ENCODE results near the gene RNU6-1.

Gene RNU6-1

DNA sequence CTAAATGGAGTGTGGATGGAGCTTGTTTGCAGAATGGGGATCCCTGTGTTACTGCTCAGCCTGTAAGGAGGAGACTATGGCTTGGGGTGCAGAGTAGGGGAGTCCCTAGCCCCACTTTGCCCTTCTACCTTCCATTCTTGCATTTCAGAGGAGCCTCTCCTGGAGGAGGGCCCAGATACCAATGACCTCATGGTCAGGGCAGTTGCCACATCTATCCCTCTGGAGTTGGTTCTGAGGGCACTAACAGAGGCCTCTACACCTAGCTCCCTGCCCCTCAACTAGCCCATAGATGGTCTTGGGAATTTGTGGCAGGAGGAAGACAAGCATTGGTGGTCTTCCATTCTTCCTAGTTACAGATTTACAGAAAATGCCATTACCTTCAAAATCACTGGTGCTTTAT is 8.5 kb downstream of the RNU6-1 start:
- CTCF ChIA-PET: interaction anchor here (0.7 to 1.7 kb wide), 10 partner anchors 84 to 968 kb away, joined by 3 to 11 read pairs (median 3); no protein-coding TSS in a partner anchor
- no peak overlapping the region for H3K27ac ChIP-seq (ENCODE audit: extremely low read depth, low read depth, low read length)
- TF ChIP-seq ZNF221 (tag by site-specific recombination; IDR thresholded peaks at IDR 0.05; ENCODE audit: borderline replicate concordance): no peak
- TF ChIP-seq, protein P1, sequence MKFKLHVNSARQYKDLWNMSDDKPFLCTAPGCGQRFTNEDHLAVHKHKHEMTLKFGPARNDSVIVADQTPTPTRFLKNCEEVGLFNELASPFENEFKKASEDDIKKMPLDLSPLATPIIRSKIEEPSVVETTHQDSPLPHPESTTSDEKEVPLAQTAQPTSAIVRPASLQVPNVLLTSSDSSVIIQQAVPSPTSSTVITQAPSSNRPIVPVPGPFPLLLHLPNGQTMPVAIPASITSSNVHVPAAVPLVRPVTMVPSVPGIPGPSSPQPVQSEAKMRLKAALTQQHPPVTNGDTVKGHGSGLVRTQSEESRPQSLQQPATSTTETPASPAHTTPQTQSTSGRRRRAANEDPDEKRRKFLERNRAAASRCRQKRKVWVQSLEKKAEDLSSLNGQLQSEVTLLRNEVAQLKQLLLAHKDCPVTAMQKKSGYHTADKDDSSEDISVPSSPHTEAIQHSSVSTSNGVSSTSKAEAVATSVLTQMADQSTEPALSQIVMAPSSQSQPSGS (tag by site-specific recombination; IDR thresholded peaks at IDR 0.05; ENCODE audit: low read depth): 0 out of 2 replicates have a peak, but pooled peaks have one; percentile 17
- H3K4me3 ChIP-seq (ENCODE audit: low read depth, low read length): no peak overlapping the region
- no peaks in the 10 kb centered on the region; the same call in 1 of the 2 replicates for H3K4me1 ChIP-seq (ENCODE audit: control insufficient read depth, insufficient read depth, low read length)
- no peaks in the 10 kb centered on the region for H3K36me3 ChIP-seq (ENCODE audit: control insufficient read depth in 2 of 2, insufficient read depth in 1 of 2, low read length in 2 of 2)
- POLR2A ChIA-PET: no interaction called here
- H3K9me3 ChIP-seq (ENCODE audit: control insufficient read depth, insufficient read depth, low read depth, low read length): no peaks in the 10 kb centered on the region

DNA sequence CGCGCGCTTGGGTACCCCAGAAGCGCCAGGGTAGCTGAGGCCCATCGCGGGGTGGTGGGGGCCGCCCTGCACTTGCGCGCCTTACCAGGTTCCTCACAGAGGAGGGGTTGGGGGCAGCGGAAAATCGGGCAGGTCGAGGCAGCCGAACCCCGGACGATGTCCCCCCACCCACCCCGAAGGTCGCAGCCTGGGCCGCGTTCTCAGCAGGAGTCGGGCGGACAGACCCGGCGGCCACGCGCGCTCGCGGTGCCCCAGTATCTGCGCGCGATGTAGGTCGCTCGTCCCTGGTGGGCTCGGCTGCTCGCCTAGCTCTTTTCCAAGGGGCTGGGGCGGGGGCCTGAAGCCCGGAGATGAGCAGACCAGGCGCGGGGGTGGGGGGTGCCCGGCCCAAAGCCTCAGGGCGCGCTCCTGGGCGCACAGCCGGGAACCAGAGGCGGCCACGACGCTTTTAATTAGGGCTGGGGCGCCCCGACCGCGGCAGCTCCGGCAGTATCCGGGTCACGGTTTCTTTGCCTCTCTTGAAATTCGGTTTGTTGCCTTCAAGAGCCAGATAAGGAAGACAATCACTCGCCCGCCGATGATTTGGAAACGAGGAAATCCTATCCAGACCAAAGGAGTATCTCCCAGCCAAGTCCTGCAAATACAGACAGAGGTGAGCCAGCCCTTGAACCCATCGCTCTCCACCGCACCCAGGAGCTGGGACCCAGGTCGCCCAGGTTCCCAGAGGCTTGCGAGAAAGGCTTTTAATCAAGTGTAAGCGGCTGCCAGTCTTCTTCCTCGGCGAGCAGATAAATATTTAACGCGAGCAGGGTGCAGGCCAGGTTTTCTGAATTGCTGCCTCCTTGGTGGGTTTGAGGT is 10.0 kb downstream of the RNU6-1 start:
- POLR2A ChIA-PET: no interaction called here
- CTCF ChIA-PET: interaction anchor here (1.2 kb wide), 1 partner anchor 373 kb away, joined by 3 read pairs; no protein-coding TSS in a partner anchor
- H3K4me3 ChIP-seq (ENCODE audit: low read depth, low read length): no peak overlapping the region
- H3K4me1 ChIP-seq (ENCODE audit: control insufficient read depth, insufficient read depth, low read length): peaks cover 1% of the 10 kb centered on the region
- H3K27ac ChIP-seq (ENCODE audit: extremely low read depth, low read depth, low read length): no peak overlapping the region
- no peaks in the 10 kb centered on the region for H3K36me3 ChIP-seq (ENCODE audit: control insufficient read depth in 2 of 2, insufficient read depth in 1 of 2, low read length in 2 of 2)
- no peak for TF ChIP-seq ZNF146 (tag by site-specific recombination; IDR thresholded peaks at IDR 0.05)
- no peaks in the 10 kb centered on the region for H3K9me3 ChIP-seq (ENCODE audit: control insufficient read depth, insufficient read depth, low read depth, low read length)

- TF ChIP-seq SP7 (tag by site-specific recombination; IDR thresholded peaks at IDR 0.05) (no peak), ZNF202 (tag by site-specific recombination; IDR thresholded peaks at IDR 0.05; ENCODE audit: borderline replicate concordance) (0 out of 2 replicates have a peak, but pooled peaks have one; percentile 44)
- Histone ChIP-seq H3K9me3 (ENCODE audit: control insufficient read depth, insufficient read depth, low read depth, low read length) (no peaks in the 10 kb centered on the region), H3K36me3 (ENCODE audit: control insufficient read depth in 2 of 2, insufficient read depth in 1 of 2, low read length in 2 of 2) (no peaks in the 10 kb centered on the region), H3K4me1 (ENCODE audit: control insufficient read depth, insufficient read depth, low read length) (peaks cover 4% of the 10 kb centered on the region), H3K4me3 (ENCODE audit: low read depth, low read length) (no peak overlapping the region), H3K27ac (ENCODE audit: extremely low read depth, low read depth, low read length) (no peak overlapping the region)
- CTCF ChIA-PET: no interaction called here
- POLR2A ChIA-PET: no interaction called here
Observed at GRCh38 chr15:67828969-67829646, 10.7 kb downstream of the RNU6-1 start.

DNA sequence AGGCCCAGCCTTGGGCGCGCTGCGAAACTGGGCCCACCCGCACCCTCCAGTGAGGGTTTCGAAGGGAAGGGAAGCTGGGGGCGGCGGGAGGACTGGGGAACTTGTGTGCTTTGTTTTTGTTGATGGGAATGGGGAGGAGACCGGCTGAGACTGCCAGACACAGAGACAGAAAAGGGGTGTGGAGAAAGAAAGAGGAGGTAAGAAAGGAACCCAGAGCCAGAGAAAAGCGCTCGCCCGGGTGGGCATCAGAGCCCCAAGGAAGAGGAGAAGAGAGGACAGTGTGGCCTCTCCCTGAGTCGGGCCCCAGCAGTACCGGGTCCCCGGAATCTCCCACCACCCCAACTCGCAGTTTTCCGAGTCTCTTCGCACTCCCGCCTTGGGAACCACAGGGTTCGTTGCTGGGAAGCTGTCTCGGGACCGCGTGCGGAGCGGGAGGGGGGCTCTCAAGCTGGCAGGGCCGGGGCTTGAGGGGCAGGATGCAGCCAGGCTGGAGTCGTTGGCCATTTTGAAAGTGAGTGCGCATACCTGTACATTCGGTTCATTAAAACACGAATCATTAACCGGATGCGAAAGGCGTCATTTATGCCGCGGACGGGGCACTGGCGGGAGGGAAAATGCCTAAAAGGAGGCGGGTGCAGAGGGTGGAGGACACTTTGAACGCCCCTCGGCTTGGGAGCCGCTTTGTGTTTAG is 11.4 kb downstream of the RNU6-1 start:
- POLR2A ChIA-PET: no interaction called here
- H3K4me1 ChIP-seq (ENCODE audit: control insufficient read depth, insufficient read depth, low read length): peaks cover 7% of the 10 kb centered on the region
- H3K36me3 ChIP-seq (ENCODE audit: control insufficient read depth in 2 of 2, insufficient read depth in 1 of 2, low read length in 2 of 2): no peaks in the 10 kb centered on the region
- H3K27ac ChIP-seq (ENCODE audit: extremely low read depth, low read depth, low read length): no peak overlapping the region
- CTCF ChIA-PET: interaction anchor here (0.7 kb wide), 2 partner anchors 286 to 432 kb away, joined by 4 read pairs; partner anchors contain the start of gene MAP2K5
- H3K4me3 ChIP-seq (ENCODE audit: low read depth, low read length): no peak overlapping the region
- TF ChIP-seq ZNF426 (tag by site-specific recombination; IDR thresholded peaks at IDR 0.05) (no peak), ZNF114 (tag by site-specific recombination; IDR thresholded peaks at IDR 0.05) (no peak), ZNF48 (tag by site-specific recombination; IDR thresholded peaks at IDR 0.05) (no peak), KLF7 (tag by site-specific recombination; IDR thresholded peaks at IDR 0.05; ENCODE audit: borderline replicate concordance) (no peak), AEBP2 (tag by site-specific recombination; IDR thresholded peaks at IDR 0.05; ENCODE audit: borderline replicate concordance) (no peak)
- TF ChIP-seq, protein P2, sequence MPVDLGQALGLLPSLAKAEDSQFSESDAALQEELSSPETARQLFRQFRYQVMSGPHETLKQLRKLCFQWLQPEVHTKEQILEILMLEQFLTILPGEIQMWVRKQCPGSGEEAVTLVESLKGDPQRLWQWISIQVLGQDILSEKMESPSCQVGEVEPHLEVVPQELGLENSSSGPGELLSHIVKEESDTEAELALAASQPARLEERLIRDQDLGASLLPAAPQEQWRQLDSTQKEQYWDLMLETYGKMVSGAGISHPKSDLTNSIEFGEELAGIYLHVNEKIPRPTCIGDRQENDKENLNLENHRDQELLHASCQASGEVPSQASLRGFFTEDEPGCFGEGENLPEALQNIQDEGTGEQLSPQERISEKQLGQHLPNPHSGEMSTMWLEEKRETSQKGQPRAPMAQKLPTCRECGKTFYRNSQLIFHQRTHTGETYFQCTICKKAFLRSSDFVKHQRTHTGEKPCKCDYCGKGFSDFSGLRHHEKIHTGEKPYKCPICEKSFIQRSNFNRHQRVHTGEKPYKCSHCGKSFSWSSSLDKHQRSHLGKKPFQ (tag by site-specific recombination; IDR thresholded peaks at IDR 0.05): no peak
- TF ChIP-seq, protein P3, sequence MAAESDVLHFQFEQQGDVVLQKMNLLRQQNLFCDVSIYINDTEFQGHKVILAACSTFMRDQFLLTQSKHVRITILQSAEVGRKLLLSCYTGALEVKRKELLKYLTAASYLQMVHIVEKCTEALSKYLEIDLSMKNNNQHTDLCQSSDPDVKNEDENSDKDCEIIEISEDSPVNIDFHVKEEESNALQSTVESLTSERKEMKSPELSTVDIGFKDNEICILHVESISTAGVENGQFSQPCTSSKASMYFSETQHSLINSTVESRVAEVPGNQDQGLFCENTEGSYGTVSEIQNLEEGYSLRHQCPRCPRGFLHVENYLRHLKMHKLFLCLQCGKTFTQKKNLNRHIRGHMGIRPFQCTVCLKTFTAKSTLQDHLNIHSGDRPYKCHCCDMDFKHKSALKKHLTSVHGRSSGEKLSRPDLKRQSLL (tag by site-specific recombination; IDR thresholded peaks at IDR 0.05): no peak
- H3K9me3 ChIP-seq (ENCODE audit: control insufficient read depth, insufficient read depth, low read depth, low read length): no peaks in the 10 kb centered on the region

Data from HEK293 (cell line).